GM10266 (cell line): ENCODE results near the gene TXNDC11.

Experiments used
- DNase-seq: peaks from one replicate; pipeline ENCODE4 v3.0.0; 2012; ENCODE audit errors: extremely low spot score
- CTCF ChIP-seq: IDR thresholded peaks from 2 replicates; pipeline ENCODE4 v1.5.1; 2012; ENCODE audit warnings: mild to moderate bottlenecking, low read depth; ENCODE audit not compliant: control insufficient read depth, insufficient read depth; ENCODE audit errors: missing control alignments

Gene TXNDC11

GRCh38 chr16:11744075-11744470 lies 1.4 kb upstream of the TXNDC11 start:
- DNase-seq: no peak
- no peak for TF ChIP-seq CTCF

GRCh38 chr16:11743308-11744074 lies 834 bp upstream of the TXNDC11 start:
- no peak for TF ChIP-seq CTCF
- DNase-seq: peak; percentile 37

- TF ChIP-seq CTCF: no peak
- DNase-seq: peak; percentile 49
Observed at GRCh38 chr16:11742093-11742535, 543 bp downstream of the TXNDC11 start.

- no peak for TF ChIP-seq CTCF
- no peak for DNase-seq
Observed at GRCh38 chr16:11740567-11740966, 2.1 kb downstream of the TXNDC11 start.

GRCh38 chr16:11738742-11739544 lies 3.7 kb downstream of the TXNDC11 start:
- DNase-seq: peak; percentile 58
- no peak for TF ChIP-seq CTCF

GRCh38 chr16:11737713-11738112 lies 4.9 kb downstream of the TXNDC11 start:
- DNase-seq: no peak

More at GRCh38 chr16:11737713-11738112, 4.9 kb downstream of the TXNDC11 start:
- no peak for TF ChIP-seq CTCF
